ENCODE data around the gene THG1L. TPM values are rescaled to one million over a fixed set of nuclear protein-coding genes. Genes with fewer than 3 reads are reported as not detected.
"Not testable (repeated sequence)": the region's sequence is repeated elsewhere in the genome, so short reads cannot be mapped to it uniquely, and the experiment has no call there.

The THG1L gene
- total RNA-seq, 6 experiments from 2014 or later = 13.2 to 16.1 (median 13.5) TPM

- no peak for DNase-seq
- TF ChIP-seq, protein P1, sequence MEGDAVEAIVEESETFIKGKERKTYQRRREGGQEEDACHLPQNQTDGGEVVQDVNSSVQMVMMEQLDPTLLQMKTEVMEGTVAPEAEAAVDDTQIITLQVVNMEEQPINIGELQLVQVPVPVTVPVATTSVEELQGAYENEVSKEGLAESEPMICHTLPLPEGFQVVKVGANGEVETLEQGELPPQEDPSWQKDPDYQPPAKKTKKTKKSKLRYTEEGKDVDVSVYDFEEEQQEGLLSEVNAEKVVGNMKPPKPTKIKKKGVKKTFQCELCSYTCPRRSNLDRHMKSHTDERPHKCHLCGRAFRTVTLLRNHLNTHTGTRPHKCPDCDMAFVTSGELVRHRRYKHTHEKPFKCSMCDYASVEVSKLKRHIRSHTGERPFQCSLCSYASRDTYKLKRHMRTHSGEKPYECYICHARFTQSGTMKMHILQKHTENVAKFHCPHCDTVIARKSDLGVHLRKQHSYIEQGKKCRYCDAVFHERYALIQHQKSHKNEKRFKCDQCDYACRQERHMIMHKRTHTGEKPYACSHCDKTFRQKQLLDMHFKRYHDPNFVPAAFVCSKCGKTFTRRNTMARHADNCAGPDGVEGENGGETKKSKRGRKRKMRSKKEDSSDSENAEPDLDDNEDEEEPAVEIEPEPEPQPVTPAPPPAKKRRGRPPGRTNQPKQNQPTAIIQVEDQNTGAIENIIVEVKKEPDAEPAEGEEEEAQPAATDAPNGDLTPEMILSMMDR (IDR thresholded peaks at IDR 0.05) = no peak
- H3K4me3 Mint-ChIP-seq = no peak overlapping the region
- H3K36me3 Mint-ChIP-seq (ENCODE audit: low read depth) = peaks cover 10% of the 10 kb centered on the region; the same call in 1 of the 2 replicates
- H3K27me3 Mint-ChIP-seq (ENCODE audit: insufficient read depth) = no peaks in the 10 kb centered on the region
- no peaks in the 10 kb centered on the region for H3K9me3 Mint-ChIP-seq
- H3K4me1 Mint-ChIP-seq (ENCODE audit: low read depth) = peaks cover 34% of the 10 kb centered on the region
- no peak overlapping the region for H3K27ac Mint-ChIP-seq
Measured at GRCh38 chr5:157719245-157719644, 12.0 kb upstream of the THG1L start.

DNA sequence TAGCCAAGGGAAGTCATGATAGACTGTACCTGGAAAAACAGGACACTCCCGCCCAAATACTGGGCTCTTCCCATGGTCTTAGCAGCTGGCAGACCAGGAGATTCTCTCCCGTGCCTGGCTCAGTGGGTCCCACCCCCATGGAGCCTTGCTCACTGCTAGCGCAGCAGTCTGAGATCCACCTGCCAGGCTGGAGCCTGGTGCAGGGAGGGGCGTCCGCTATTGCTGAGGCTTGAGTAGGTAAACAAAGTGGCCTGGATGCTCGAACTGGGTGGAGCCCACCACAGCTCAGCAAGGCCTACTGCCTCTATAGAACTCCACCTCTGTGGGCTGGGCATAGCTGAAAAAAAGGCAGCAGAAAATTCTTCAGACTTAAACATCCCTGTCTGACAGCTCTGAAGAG is 10.1 kb upstream of the THG1L start:
- H3K36me3 Mint-ChIP-seq (ENCODE audit: low read depth) = peaks cover 18% of the 10 kb centered on the region; the same call in 1 of the 2 replicates
- H3K27ac Mint-ChIP-seq = no peak overlapping the region
- DNase-seq = no peak
- no peaks in the 10 kb centered on the region for H3K27me3 Mint-ChIP-seq (ENCODE audit: insufficient read depth)
- peaks cover 25% of the 10 kb centered on the region for H3K4me1 Mint-ChIP-seq (ENCODE audit: low read depth)
- no peaks in the 10 kb centered on the region for H3K9me3 Mint-ChIP-seq
- TF ChIP-seq, protein P1 (IDR thresholded peaks at IDR 0.05) = no peak
- H3K4me3 Mint-ChIP-seq = no peak overlapping the region

GRCh38 chr5:157722895-157723294 is 8.3 kb upstream of the THG1L start:
- H3K9me3 Mint-ChIP-seq, H3K27ac Mint-ChIP-seq, H3K4me3 Mint-ChIP-seq: not testable (repeated sequence)

GRCh38 chr5:157726607-157727006 is 4.6 kb upstream of the THG1L start:
- H3K27ac Mint-ChIP-seq; H3K4me3 Mint-ChIP-seq; H3K4me1 Mint-ChIP-seq (ENCODE audit: low read depth); DNase-seq; H3K9me3 Mint-ChIP-seq; H3K27me3 Mint-ChIP-seq (ENCODE audit: insufficient read depth): not testable (repeated sequence)
- peaks cover 18% of the 10 kb centered on the region; the same call in 1 of the 2 replicates for H3K36me3 Mint-ChIP-seq (ENCODE audit: low read depth)

More at GRCh38 chr5:157722895-157723294, 8.3 kb upstream of the THG1L start:
- peaks cover 18% of the 10 kb centered on the region; the same call in 1 of the 2 replicates for H3K36me3 Mint-ChIP-seq (ENCODE audit: low read depth)
- DNase-seq; H3K27me3 Mint-ChIP-seq (ENCODE audit: insufficient read depth); H3K4me1 Mint-ChIP-seq (ENCODE audit: low read depth): not testable (repeated sequence)

GRCh38 chr5:157727858-157728257 is 3.4 kb upstream of the THG1L start:
- H3K9me3 Mint-ChIP-seq; H3K4me3 Mint-ChIP-seq; H3K27ac Mint-ChIP-seq; DNase-seq; H3K27me3 Mint-ChIP-seq (ENCODE audit: insufficient read depth): not testable (repeated sequence)
- H3K36me3 Mint-ChIP-seq (ENCODE audit: low read depth) = peaks cover 16% of the 10 kb centered on the region; the same call in 1 of the 2 replicates
- H3K4me1 Mint-ChIP-seq (ENCODE audit: low read depth) = peaks cover 22% of the 10 kb centered on the region

DNA sequence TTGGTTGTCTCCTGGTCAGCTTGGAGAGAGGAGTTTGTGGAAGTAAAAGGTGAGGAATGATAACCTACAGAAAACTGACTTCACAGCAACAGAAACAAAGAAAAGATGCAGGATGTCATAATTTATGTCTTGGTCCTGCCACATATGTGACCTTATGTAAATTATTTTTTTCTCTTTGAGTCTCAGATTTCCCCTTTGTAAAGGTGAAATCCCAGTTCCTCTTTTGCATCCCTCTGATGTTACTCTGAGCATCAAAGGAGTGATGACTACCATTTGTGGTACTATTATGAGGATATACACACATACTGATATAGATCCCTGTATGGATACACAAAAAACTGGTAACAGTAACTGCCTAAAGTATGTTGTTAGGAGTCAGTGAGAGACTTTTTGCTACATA is 1.4 kb upstream of the THG1L start:
- TF ChIP-seq, protein P1 (IDR thresholded peaks at IDR 0.05) = no peak
- no peaks in the 10 kb centered on the region for H3K9me3 Mint-ChIP-seq
- H3K4me1 Mint-ChIP-seq (ENCODE audit: low read depth) = peaks cover 27% of the 10 kb centered on the region
- peaks cover 17% of the 10 kb centered on the region for H3K36me3 Mint-ChIP-seq (ENCODE audit: low read depth)
- H3K4me3 Mint-ChIP-seq = no peak overlapping the region
- H3K27ac Mint-ChIP-seq = no peak overlapping the region
- H3K27me3 Mint-ChIP-seq (ENCODE audit: insufficient read depth) = no peaks in the 10 kb centered on the region
- DNase-seq = no peak

- no peaks in the 10 kb centered on the region for H3K9me3 Mint-ChIP-seq
- peak overlapping the region; percentile 100 for H3K4me3 Mint-ChIP-seq
- H3K27ac Mint-ChIP-seq = peak overlapping the region; percentile 99
- DNase-seq = no peak
- TF ChIP-seq, protein P1 (IDR thresholded peaks at IDR 0.05) = no peak
- H3K36me3 Mint-ChIP-seq (ENCODE audit: low read depth) = peaks cover 9% of the 10 kb centered on the region
- H3K4me1 Mint-ChIP-seq (ENCODE audit: low read depth) = peaks cover 27% of the 10 kb centered on the region
- no peaks in the 10 kb centered on the region for H3K27me3 Mint-ChIP-seq (ENCODE audit: insufficient read depth)
Measured at GRCh38 chr5:157730900-157731271, 334 bp upstream of the THG1L start.
